HepG2 (cell line): ENCODE data around the gene ZNF765. TPM values are rescaled to one million over a fixed set of nuclear protein-coding genes. Genes with fewer than 3 reads are reported as not detected.
"Not testable (repeated sequence)": the region's sequence is repeated elsewhere in the genome, so short reads cannot be mapped to it uniquely, and the experiment has no call there.

Source experiments
- ATAC-seq: fragments of 200-7000 bp; cut with Tn5 transposase; 3 replicates; pipeline ENCODE4 v1.9.1; 2020; ENCODE audit warnings: mild to moderate bottlenecking, moderate library complexity
- BruUV-seq: library from RNA; stranded (reverse); fragments of 400-500 nt; replicated peaks from 2 replicates; lab custom pipeline; 2021; lab: Mats Ljungman, UMichigan
- CTCF ChIA-PET: fragments of 300-600 bp; formaldehyde crosslinking; extraction: SDS; loops from one replicate; lab custom pipeline; 2021; ENCODE audit warnings: low total read pairs, inconsistent platforms, low intra/inter-chr PET ratio; lab: Yijun Ruan, JAX
- POLR2A ChIA-PET: fragments of 350-600 bp; sonication (Branson Sonifier 250); formaldehyde crosslinking; loops from one replicate; lab custom pipeline; 2020; ENCODE audit warnings: antibody characterized with exemption, inconsistent platforms; lab: Yijun Ruan, JAX
- DNase-seq: peaks from one replicate; pipeline ENCODE4 v3.0.0-alpha.2; 2015; ENCODE audit warnings: low spot score
- FAIRE-seq: peaks from 3 replicates; lab custom pipeline; 2011; peaks lifted over from hg19 to GRCh38; lab: Jason Lieb, UNC
- H2AFZ ChIP-seq: one replicate; pipeline ENCODE4 v1.6.1; 2011; ENCODE audit warnings: low read length, inconsistent platforms
- H3K27ac ChIP-seq: fragments of 300-600 bp; 3 replicates; pipeline ENCODE4 v1.8.0; 2011; ENCODE audit warnings: mixed run types, mild to moderate bottlenecking, mixed read lengths, low read length, inconsistent platforms; ENCODE audit not compliant: insufficient read depth; ENCODE audit errors: extremely low read length
- H3K27me3 ChIP-seq, 2 experiments: fragments of 200-600 bp in 1 of 2; 2 replicates in 1 of 2; 3 replicates in 1 of 2; pipeline versions ENCODE4 v1.6.0 to v1.8.0; 2011; ENCODE audit warnings: low read length in 2 of 2, mild to moderate bottlenecking in 2 of 2, moderate library complexity in 2 of 2, inconsistent platforms in 1 of 2; ENCODE audit not compliant: insufficient read depth in 2 of 2, control insufficient read depth in 1 of 2
- H3K36me3 ChIP-seq, 2 experiments: fragments of 200-600 bp in 1 of 2; replicated peaks in 1 of 2; 2 replicates in 1 of 2; 3 replicates in 1 of 2; pipeline versions ENCODE4 v1.5.1 to v1.8.0; 2011; ENCODE audit warnings: low read length in 2 of 2, inconsistent platforms in 1 of 2; ENCODE audit not compliant: insufficient read depth in 2 of 2, control insufficient read depth in 1 of 2
- H3K4me1 ChIP-seq: 2 replicates; pipeline ENCODE4 v1.5.1; 2012; ENCODE audit warnings: low read length, inconsistent platforms; ENCODE audit not compliant: insufficient read depth
- H3K4me2 ChIP-seq: 2 replicates; pipeline ENCODE4 v1.6.0; 2011; ENCODE audit warnings: low read depth, low read length, inconsistent platforms
- H3K4me3 ChIP-seq, 3 experiments: fragments of 200-600 bp in 1 of 3; sonication (generic), shearing (Covaris generic) in 1 of 3; replicated peaks in 1 of 3; 2 replicates each; pipeline ENCODE4 v1.5.1; 2011 to 2016; ENCODE audit warnings: low read length in 3 of 3, inconsistent platforms in 2 of 3, low read depth in 2 of 3, mild to moderate bottlenecking in 2 of 3, control low read depth in 1 of 3, mixed read lengths in 1 of 3; ENCODE audit not compliant: insufficient read depth in 1 of 3
- H3K79me2 ChIP-seq: one replicate; pipeline ENCODE4 v1.6.1; 2011; ENCODE audit warnings: low read length, inconsistent platforms; ENCODE audit not compliant: insufficient read depth
- H3K9ac ChIP-seq: 2 replicates; pipeline ENCODE4 v1.6.0; 2011; ENCODE audit warnings: mild to moderate bottlenecking, low read depth, low read length, inconsistent platforms; ENCODE audit not compliant: insufficient read depth
- H3K9me3 ChIP-seq: 2 replicates; pipeline ENCODE4 v1.5.1; 2012; ENCODE audit warnings: mild to moderate bottlenecking, low read length
- H4K20me1 ChIP-seq: 2 replicates; pipeline ENCODE4 v1.6.0; 2011; ENCODE audit warnings: inconsistent platforms, mild to moderate bottlenecking, low read length, moderate library complexity; ENCODE audit not compliant: insufficient read depth
- FLYWCH1 ChIP-seq: sonication (generic); formaldehyde crosslinking; IDR thresholded peaks from 2 replicates; pipeline ENCODE4 v1.8.1; 2023; ENCODE audit warnings: mild to moderate bottlenecking, missing genetic modification reagents
- LCORL ChIP-seq, 2 experiments: fragments of 450-650 bp in 1 of 2; sonication (generic) in 1 of 2; formaldehyde crosslinking in 1 of 2; IDR thresholded peaks; 2 replicates each; pipeline versions ENCODE4 v1.5.0 to v1.6.1; 2017 to 2020; ENCODE audit warnings: antibody characterized with exemption in 1 of 2, missing genetic modification reagents in 1 of 2
- MED1 ChIP-seq: sonication (generic); formaldehyde crosslinking; IDR thresholded peaks from 2 replicates; pipeline ENCODE4 v1.4.0; 2020; ENCODE audit warnings: missing genetic modification reagents
- ZBTB42 ChIP-seq: sonication (generic); formaldehyde crosslinking; IDR thresholded peaks from 2 replicates; pipeline ENCODE4 v1.5.0; 2020; ENCODE audit warnings: mild to moderate bottlenecking, missing genetic modification reagents
- ZNF263 ChIP-seq: sonication (generic); formaldehyde crosslinking; IDR thresholded peaks from 2 replicates; pipeline ENCODE4 v1.4.0; 2020; ENCODE audit warnings: missing genetic modification reagents
- ZNF639 ChIP-seq: conservative IDR thresholded peaks from 2 replicates; pipeline ENCODE4 v1.6.1; 2018; ENCODE audit warnings: missing genetic modification reagents
- ZNF652 ChIP-seq: IDR thresholded peaks from 2 replicates; pipeline ENCODE4 v1.6.1; 2016; ENCODE audit warnings: low read depth, borderline replicate concordance
- WGBS: methylation state at CpG from one replicate; pipeline ENCODE4 v1.1.6; 2017; ENCODE audit warnings: low lambda C conversion rate; 5-methylcytosine and 5-hydroxymethylcytosine counted together
- in situ Hi-C: cut with HindIII; loops from 2 replicates; pipeline ENCODE4 v1.10.0; 2017; ENCODE audit warnings: low pct_unique_long_range_greater_than_20kb; ENCODE audit not compliant: extremely low pct_ligation_motif_present
- intact Hi-C: fragments of 100-400 bp; cut with micrococcal nuclease; formaldehyde crosslinking; loops from one replicate; pipeline ENCODE4 v1.10.0; 2022; ENCODE audit not compliant: unreplicated experiment
- polyA plus RNA-seq, 8 experiments: library from polyadenylated mRNA; depleted of rRNA in 3 of 8; stranded (reverse) in 7 of 8; unstranded in 1 of 8; fragments of >200 nt; fragmentation: Illumina TruSeq in 4 of 8; extraction: Trizol in 4 of 8; gene quantifications; 2 replicates each; pipeline versions ENCODE4 v1.2.1 to v1.2.3, GENCODE V29; 2011 to 2016; ENCODE audit warnings: low read depth in 4 of 8, missing spikeins in 1 of 8, mixed read lengths in 1 of 8; ENCODE audit not compliant: insufficient read depth in 1 of 8
- total RNA-seq, 5 experiments: library from RNA; depleted of rRNA; stranded (reverse); fragments of >200 nt; fragmentation: Illumina TruSeq; extraction: Trizol; gene quantifications; 2 replicates each; pipeline ENCODE4 v1.2.3, GENCODE V29; 2016; ENCODE audit warnings: low read depth in 1 of 5

ZNF765 gene
- total and polyA plus RNA-seq, 2 of the 13 experiments (the other 11 are each of a cell fraction or from before 2014, with no cell fraction given): 5.0 to 14.5 TPM

GRCh38 chr19:53394522-53394973 lies 401 bp upstream of the ZNF765 start (continued):
- TF ChIP-seq LCORL (IDR thresholded peaks at IDR 0.05) (no peak), LCORL (CRISPR knock-in tag; IDR thresholded peaks at IDR 0.05) (peak; percentile 51; the same call in 1 of the 2 replicates), MED1 (CRISPR knock-in tag) (0 out of 2 replicates have a peak, but pooled peaks have one; percentile 18), FLYWCH1 (CRISPR knock-in tag) (no peak)

- CTCF ChIA-PET, in situ Hi-C loops, BruUV-seq, DNase-seq, H3K9me3 ChIP-seq, H3K27ac ChIP-seq, FAIRE-seq, H4K20me1 ChIP-seq, H2AFZ ChIP-seq, intact Hi-C loops, H3K27me3 ChIP-seq, H3K79me2 ChIP-seq, POLR2A ChIA-PET: not testable (repeated sequence)
- H3K4me2 ChIP-seq: peak overlapping the region; percentile 73
- peak; percentile 42 for ATAC-seq
- H3K9ac ChIP-seq: peak overlapping the region; percentile 72
- WGBS: 6% methylated on average over 9 of the region's 9 CpGs
- peak overlapping the region; percentile 79 to 85 (median 81) for H3K4me3 ChIP-seq
- TF ChIP-seq ZBTB42 (CRISPR knock-in tag) (0 out of 2 replicates have a peak, but pooled peaks have one; percentile 3), ZNF263 (CRISPR knock-in tag) (peak; percentile 66)
- peaks cover 18% of the 10 kb centered on the region for H3K4me1 ChIP-seq
- H3K36me3 ChIP-seq: peaks cover 3 to 17% of the 10 kb centered on the region in 2 experiments; a peak in 4 of 5 replicates
These were observed 1.0 kb downstream of the ZNF765 start for GRCh38 chr19:53395840-53396524.

- POLR2A ChIA-PET: no interaction called here
- no peak for ATAC-seq
These were observed 1.5 kb downstream of the ZNF765 start for GRCh38 chr19:53396525-53396868.

More at GRCh38 chr19:53396525-53396868, 1.5 kb downstream of the ZNF765 start:
- no peak overlapping the region for H3K27ac ChIP-seq
- peaks cover 4 to 18% of the 10 kb centered on the region in 2 experiments; a peak in 4 of 5 replicates for H3K36me3 ChIP-seq
- FAIRE-seq: no peak
- H4K20me1 ChIP-seq: no peaks in the 10 kb centered on the region
- DNase-seq: no peak
- peak overlapping the region; percentile 79 to 85 (median 81); a peak in 4 of 6 replicates for H3K4me3 ChIP-seq
- intact Hi-C loops: no loop called here
- no TSS peak for BruUV-seq
- in situ Hi-C loops: no loop called here
- peaks cover 7% of the 10 kb centered on the region for H3K79me2 ChIP-seq
- CTCF ChIA-PET: no interaction called here
- no peaks in the 10 kb centered on the region for H3K9me3 ChIP-seq
- TF ChIP-seq ZNF652 (CRISPR knock-in tag): peak; percentile 88
- TF ChIP-seq ZNF639: no peak
- no peak overlapping the region for H3K9ac ChIP-seq
- no peaks in the 10 kb centered on the region for H3K27me3 ChIP-seq
- no peak overlapping the region for H2AFZ ChIP-seq
- WGBS: 25% methylated on average over 1 of the region's 1 CpG
- H3K4me2 ChIP-seq: peak overlapping the region; percentile 73
- H3K4me1 ChIP-seq: peaks cover 18% of the 10 kb centered on the region
